IMR-90 (cell line): Measurements from ENCODE around the gene EXOC6B.

Experiments used
- BHLHE40 ChIP-seq: fragments of 150-350 bp; IDR thresholded peaks from 2 replicates; pipeline ENCODE4 v1.6.1; 2016; ENCODE audit warnings: mild to moderate bottlenecking, low read depth, low read length
- CEBPB ChIP-seq: IDR thresholded peaks from 2 replicates; pipeline ENCODE4 v1.6.1; 2012; ENCODE audit warnings: low read depth, low read length, improper control_type of control experiment
- ELK1 ChIP-seq: fragments of 150-350 bp; IDR thresholded peaks from 2 replicates; pipeline ENCODE4 v1.6.1; 2016; ENCODE audit warnings: low read depth, mild to moderate bottlenecking, low read length, moderate library complexity, borderline replicate concordance
- FOS ChIP-seq: fragments of 150-350 bp; IDR thresholded peaks from 2 replicates; pipeline ENCODE4 v1.6.1; 2016; ENCODE audit warnings: low read depth, low read length
- MAFK ChIP-seq: IDR thresholded peaks from 2 replicates; pipeline ENCODE4 v1.6.1; 2012; ENCODE audit warnings: low read depth, low read length, improper control_type of control experiment
- MAZ ChIP-seq: IDR thresholded peaks from 2 replicates; pipeline ENCODE4 v1.6.1; 2012; ENCODE audit warnings: low read depth, mild to moderate bottlenecking, low read length, improper control_type of control experiment, moderate library complexity, borderline replicate concordance
- NFE2L2 ChIP-seq: fragments of 150-350 bp; IDR thresholded peaks from 2 replicates; pipeline ENCODE4 v1.6.1; 2016; ENCODE audit warnings: low read depth, mild to moderate bottlenecking, low read length
- POLR2A ChIP-seq: IDR thresholded peaks from 2 replicates; pipeline ENCODE4 v1.6.1; 2012; ENCODE audit warnings: mild to moderate bottlenecking, low read depth, low read length
- RAD21 ChIP-seq: IDR thresholded peaks from 2 replicates; pipeline ENCODE4 v1.6.1; 2012; ENCODE audit warnings: low read length, improper control_type of control experiment
- RFX5 ChIP-seq: IDR thresholded peaks from 2 replicates; pipeline ENCODE4 v1.8.0; 2012; ENCODE audit warnings: low read depth, mild to moderate bottlenecking, low read length, moderate library complexity
- SMC3 ChIP-seq: fragments of 150-350 bp; IDR thresholded peaks from 2 replicates; pipeline ENCODE4 v1.6.1; 2016; ENCODE audit warnings: low read depth, mild to moderate bottlenecking, antibody characterized with exemption, low read length, moderate library complexity
- USF2 ChIP-seq: fragments of 150-350 bp; IDR thresholded peaks from 2 replicates; pipeline ENCODE4 v1.6.1; 2017; ENCODE audit warnings: mild to moderate bottlenecking, antibody characterized with exemption, low read length, low read depth
- TF ChIP-seq, protein P1 (sequence below): conservative IDR thresholded peaks from 2 replicates; pipeline ENCODE4 v1.5.1; 2012; ENCODE audit warnings: mild to moderate bottlenecking, low read depth, low read length, improper control_type of control experiment

GRCh38 chr2:72150861-72151356, 674.9 kb downstream of the EXOC6B start:
- TF ChIP-seq MAZ = no peak
- no peak for TF ChIP-seq RFX5
- TF ChIP-seq, protein P1, sequence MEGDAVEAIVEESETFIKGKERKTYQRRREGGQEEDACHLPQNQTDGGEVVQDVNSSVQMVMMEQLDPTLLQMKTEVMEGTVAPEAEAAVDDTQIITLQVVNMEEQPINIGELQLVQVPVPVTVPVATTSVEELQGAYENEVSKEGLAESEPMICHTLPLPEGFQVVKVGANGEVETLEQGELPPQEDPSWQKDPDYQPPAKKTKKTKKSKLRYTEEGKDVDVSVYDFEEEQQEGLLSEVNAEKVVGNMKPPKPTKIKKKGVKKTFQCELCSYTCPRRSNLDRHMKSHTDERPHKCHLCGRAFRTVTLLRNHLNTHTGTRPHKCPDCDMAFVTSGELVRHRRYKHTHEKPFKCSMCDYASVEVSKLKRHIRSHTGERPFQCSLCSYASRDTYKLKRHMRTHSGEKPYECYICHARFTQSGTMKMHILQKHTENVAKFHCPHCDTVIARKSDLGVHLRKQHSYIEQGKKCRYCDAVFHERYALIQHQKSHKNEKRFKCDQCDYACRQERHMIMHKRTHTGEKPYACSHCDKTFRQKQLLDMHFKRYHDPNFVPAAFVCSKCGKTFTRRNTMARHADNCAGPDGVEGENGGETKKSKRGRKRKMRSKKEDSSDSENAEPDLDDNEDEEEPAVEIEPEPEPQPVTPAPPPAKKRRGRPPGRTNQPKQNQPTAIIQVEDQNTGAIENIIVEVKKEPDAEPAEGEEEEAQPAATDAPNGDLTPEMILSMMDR = no peak
- TF ChIP-seq POLR2A = no peak
- no peak for TF ChIP-seq ELK1
- no peak for TF ChIP-seq BHLHE40
- TF ChIP-seq RAD21 = no peak
- TF ChIP-seq SMC3 = no peak
- no peak for TF ChIP-seq NFE2L2
- no peak for TF ChIP-seq CEBPB
- TF ChIP-seq USF2 = no peak
- no peak for TF ChIP-seq FOS
- no peak for TF ChIP-seq MAFK
